Stimulated activated CD4-positive, alpha-beta T cell treated with anti-CD3 and anti-CD28 coated beads, TNF-alpha, amount 100 ng/mL, for 48 hours (primary cell): ENCODE data around the gene PECR.
"Not testable (repeated sequence)": the region's sequence is repeated elsewhere in the genome, so short reads cannot be mapped to it uniquely, and the experiment has no call there.

Source experiments
- DNase-seq, 3 donors: peaks; one replicate each; pipeline ENCODE4 v3.0.0-alpha.2; 2020; ENCODE audit warnings: low read depth in 3 of 3

PECR gene

DNA sequence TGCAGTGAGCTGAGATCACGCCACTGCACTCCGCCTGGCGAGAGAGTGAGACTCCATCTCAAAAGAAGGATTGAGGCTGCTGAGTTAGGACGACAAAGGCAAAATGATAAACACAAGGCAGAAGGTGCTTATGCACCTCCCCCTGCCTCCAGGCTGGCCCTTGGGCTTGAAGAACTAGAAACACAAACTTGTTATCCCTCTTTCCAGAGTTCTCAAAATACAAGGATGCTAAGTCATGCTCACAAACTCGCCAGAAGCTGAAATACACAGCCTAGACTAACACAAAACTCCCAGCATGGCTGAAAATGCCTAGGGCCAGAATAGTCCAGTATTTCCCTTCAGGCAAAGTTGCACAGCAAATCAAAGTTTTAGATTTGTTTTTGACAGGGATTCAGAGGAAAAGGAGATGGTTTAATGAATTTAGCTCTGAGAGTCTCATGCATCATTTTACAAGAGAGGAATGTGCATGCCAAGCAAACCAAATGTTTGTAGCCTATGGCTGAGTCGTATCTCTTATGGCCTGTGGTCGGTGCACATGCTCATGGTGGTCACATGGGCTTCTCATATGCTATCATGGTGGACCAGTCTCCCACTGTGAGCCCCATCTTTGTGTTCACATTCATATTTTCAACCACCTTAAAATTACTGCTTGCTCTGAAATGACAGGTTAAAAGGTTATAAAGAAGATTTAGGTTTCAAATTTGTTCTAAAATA, 52.0 kb downstream of the PECR start:
- DNase-seq, result no peak

GRCh38 chr2:216024779-216025336, 56.8 kb downstream of the PECR start:
- DNase-seq, result no peak

GRCh38 chr2:216023055-216023648, 58.5 kb downstream of the PECR start:
- no peak for DNase-seq

DNA sequence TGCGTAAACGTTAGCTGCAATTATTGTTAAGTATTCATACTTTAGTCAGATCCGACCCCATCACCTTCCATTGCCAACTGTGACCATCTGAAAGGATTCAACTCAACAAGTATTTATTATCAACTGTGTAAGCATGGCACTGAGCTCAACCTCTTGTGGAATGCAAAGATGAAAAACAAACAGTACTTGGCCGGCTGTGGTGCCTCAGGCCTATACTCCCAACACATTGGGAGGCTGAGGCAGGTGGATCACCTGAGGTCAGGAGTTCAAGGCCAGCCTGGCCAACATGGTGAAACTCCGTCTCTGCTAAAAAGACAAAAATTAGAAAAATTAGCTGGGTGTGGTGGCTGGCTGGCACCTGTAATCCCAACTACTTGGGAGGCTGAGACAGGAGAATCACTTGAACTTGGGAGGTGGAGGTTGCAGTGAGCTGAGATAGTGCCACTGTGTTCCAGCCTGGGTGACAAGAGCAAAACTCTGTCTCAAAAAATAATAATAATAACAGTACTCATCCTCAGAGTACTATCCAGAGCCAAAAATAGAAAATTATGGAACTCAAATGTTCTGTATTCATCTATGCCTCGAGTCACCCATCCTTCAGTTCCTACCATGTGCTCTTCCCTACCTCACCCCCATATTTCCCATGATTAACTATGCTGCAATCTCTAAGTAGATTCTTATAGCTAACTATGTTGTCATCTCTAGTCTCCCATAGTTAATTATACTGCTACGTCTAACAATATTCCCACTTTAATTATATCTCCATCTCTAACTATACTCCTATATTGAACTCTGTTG, 59.6 kb downstream of the PECR start:
- no peak for DNase-seq

DNA sequence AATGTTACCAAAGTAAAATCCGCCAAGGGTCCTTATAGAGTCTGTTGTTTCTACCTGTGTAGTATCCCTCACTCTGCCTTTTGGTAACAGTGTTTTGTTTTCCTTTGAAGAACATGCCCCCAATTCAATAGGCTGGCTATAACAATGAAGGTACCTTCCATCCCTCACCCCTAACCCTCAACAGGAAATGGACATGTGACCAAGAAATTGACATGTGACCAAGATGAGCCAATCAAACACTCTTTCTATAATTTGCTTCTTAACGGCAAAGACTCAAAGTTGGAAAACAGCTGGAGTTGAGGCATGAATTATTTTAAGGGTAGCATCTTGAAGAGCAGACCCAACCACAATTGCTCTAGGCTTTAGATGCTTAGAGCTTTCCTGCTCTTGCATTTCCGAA, 62.9 kb downstream of the PECR start:
- no peak for DNase-seq

DNA sequence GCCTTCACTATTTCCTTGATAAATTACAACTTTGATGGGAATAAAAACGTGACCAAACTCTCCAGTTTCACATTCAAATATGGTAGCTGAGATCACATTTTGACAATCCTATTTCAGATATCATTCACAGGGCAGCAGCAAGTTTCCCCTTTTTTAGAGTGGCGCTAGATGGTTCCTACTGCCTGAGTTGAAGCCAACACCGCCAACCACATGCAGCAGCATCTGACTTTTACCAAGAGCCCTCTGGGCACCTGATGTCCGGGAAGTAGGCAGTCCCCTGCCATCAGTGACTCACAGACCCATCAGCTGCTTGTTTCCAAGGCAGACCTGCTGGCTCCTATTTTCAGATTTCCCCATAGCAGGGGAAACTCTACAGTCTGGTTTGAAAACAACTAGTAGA, 64.2 kb downstream of the PECR start:
- DNase-seq, result no peak

DNA sequence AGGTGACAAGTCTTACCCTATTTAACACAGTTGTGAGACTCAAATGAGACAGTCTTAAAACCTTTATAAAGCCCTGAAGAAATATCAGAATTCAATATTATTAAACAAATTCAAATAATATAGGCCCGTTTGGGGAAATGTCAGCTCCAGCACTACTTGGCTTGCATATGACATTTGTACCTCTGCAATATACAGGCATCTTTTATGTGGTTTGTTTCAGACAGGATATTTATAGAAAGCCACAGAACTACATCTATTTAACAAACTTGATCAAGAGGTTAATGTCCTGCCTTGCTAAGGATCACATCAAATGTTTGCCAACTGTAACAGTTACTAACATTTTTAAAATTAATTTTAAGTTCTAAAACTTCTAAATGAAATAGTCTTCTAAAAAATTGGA, 65.0 kb downstream of the PECR start:
- DNase-seq, result no peak

DNA sequence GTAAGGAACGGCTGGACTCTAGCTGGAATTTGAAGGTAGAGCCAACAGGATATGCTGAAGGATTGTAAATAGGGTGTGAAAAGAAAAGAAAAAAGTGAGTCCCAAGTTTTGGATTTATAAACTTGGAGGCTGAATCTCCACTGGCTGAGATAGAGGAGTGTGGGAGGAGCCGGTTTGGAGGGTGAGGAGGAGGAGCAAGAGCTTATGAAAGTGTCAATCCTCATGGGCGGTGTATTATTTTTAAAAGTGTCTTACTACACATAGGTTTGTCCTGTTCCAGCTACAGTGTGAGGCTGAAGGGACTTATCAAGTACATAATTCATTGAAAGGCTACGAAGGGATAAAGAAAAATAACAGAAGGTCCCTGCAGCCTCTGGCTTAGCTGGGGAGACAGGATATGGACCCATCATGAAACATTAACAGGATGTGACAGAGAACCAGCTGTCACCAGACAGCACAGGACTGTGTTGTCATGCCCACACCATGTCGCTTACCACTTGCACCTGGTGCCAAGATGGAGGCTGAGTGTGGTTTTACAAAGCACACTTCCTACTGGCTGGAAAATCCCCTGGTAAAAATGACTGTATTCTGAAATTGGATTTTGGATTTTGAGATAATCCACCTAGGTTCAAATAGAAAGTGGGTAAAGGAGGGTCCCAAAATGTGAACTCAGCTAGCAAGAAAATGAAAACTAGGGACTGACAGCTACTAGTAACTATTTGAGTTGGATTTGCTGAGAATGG, 65.7 kb downstream of the PECR start:
- DNase-seq, result peak in 2 of 3 donors; percentile 38 to 47

GRCh38 chr2:216014986-216015385, 66.6 kb downstream of the PECR start:
- no peak for DNase-seq

GRCh38 chr2:216014006-216014405, 67.6 kb downstream of the PECR start:
- no peak for DNase-seq

GRCh38 chr2:216013080-216013909, 68.3 kb downstream of the PECR start, which contains the start of gene MREG:
Gene MREG (minus strand): TSS chr2:216013551. CDS start chr2:216013327, 224 bp downstream.
- DNase-seq, result peak; percentile 72 to 89 (median 76)

DNA sequence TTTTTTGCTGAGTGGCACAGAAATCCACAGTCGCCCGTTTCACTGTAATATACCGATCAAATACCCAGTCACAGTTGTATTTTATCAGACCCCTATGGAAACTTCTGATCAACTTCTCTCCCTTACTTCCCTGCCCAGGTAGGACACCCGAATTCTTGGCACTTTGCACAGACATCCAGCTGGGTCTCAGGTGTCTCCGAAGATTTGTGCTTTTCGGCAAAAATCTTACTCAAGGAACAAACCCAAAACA, 68.9 kb downstream of the PECR start:
- DNase-seq, result no peak

- no peak for DNase-seq
Measured at GRCh38 chr2:216012133-216012829, 69.3 kb downstream of the PECR start.

- not testable (repeated sequence) for DNase-seq
Measured at GRCh38 chr2:216009215-216009614, 72.4 kb downstream of the PECR start.

GRCh38 chr2:216008387-216008786, 73.2 kb downstream of the PECR start:
- no peak for DNase-seq

DNA sequence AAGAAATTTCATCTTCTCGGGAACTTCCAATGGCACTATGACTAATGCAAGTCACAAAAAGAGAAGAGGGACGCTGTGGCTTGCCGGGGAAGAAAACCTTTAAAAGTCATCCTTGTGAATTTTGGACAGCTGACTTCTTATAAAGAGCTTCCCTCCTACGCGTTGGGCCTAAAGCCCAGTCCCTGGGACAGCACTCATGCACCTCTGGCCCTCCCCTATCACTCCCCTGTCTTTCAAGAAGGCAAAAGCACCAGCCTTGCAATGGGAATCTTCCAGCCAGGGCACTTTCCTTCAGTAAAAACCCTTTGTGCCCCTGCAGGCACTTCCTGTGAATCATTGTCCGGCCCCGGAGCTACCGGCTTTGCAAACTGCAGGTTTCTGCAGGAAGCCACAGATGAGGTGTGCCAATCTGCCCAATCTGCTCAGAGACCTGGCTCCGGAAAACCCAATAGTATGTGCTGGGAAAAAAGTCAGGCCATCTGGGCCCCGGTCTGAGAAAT, 75.4 kb downstream of the PECR start:
- DNase-seq, result peak in 1 of 3 donors; percentile 35

GRCh38 chr2:216004697-216005283, 76.8 kb downstream of the PECR start:
- DNase-seq, result no peak

DNA sequence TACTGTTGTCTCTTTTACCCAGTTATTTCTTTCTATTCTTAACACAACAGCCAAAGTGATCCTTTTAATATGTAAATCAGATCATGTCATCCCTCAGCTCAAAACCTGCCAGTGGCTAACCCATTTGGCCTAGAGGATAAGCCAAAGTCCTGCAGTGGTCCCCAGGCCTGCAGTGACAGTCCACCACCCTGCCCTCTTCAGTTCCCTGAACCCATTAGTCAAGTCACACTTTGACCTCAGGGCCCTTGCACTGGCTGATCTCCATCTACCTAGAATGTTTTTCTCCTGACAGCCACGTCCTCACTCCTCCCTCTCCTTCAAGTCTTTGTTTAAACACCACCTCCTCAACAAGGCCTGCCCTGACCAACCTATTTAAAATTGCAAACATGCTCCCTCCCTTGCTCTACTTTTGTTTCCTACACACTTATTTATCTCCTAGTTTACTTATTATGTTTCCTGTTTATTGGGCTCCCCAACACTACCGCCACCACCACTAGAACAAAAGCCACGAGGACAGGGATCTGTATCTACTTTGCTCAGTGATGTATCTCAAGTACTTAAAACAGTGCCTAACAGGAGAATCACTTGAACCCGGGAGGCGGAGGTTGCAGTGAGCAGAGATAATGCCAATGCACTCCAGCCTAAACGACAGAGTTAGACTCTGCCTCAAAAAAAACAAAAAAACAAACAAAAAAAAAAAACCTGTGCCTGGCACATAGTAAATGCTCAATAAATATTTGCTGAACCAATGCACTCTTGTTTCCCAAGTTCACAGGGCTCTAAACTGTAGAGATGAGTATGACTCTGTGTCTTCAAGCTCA, 77.5 kb downstream of the PECR start:
- DNase-seq, result no peak

GRCh38 chr2:216002693-216003092, 78.9 kb downstream of the PECR start:
- DNase-seq, result no peak
